Type B pancreatic cell (in vitro differentiated cells): ENCODE data around the gene SPON1. TPM values are rescaled to one million over a fixed set of nuclear protein-coding genes. Genes with fewer than 3 reads are reported as not detected.

Experiments used
- DNase-seq: peaks from one replicate; pipeline ENCODE4 v3.0.0; 2021; ENCODE audit warnings: mixed read lengths; ENCODE audit not compliant: unreplicated experiment; ENCODE audit errors: extremely low spot score
- H3K27ac Mint-ChIP-seq: 2 replicates; pipeline ENCODE4 v1.8.0; 2021; ENCODE audit warnings: mild to moderate bottlenecking, mixed read lengths
- H3K27me3 Mint-ChIP-seq: 2 replicates; pipeline ENCODE4 v1.8.0; 2021; ENCODE audit warnings: mixed read lengths
- H3K36me3 Mint-ChIP-seq: 2 replicates; pipeline ENCODE4 v1.8.0; 2021; ENCODE audit warnings: mixed read lengths
- H3K4me1 Mint-ChIP-seq: one replicate; pipeline ENCODE4 v1.8.0; 2021; ENCODE audit warnings: mixed read lengths; ENCODE audit not compliant: unreplicated experiment
- H3K4me3 Mint-ChIP-seq: 2 replicates; pipeline ENCODE4 v1.8.0; 2021; ENCODE audit warnings: mild to moderate bottlenecking, mixed read lengths
- H3K9me3 Mint-ChIP-seq: 2 replicates; pipeline ENCODE4 v1.8.0; 2021; ENCODE audit warnings: mixed read lengths
- total RNA-seq: library from RNA; stranded (reverse); gene quantifications from 2 replicates; pipeline ENCODE4 v1.2.1, GENCODE V29; 2021; ENCODE audit warnings: low replicate concordance
- TF ChIP-seq, protein P1 (sequence below): fragments of 200-600 bp; sonication (generic); conservative IDR thresholded peaks from 2 replicates; pipeline ENCODE4 v1.5.0; 2021; ENCODE audit warnings: antibody characterized with exemption, mild to moderate bottlenecking

The SPON1 gene
- total RNA-seq, 1 donor from 2014 or later, result 31.7 TPM

DNA sequence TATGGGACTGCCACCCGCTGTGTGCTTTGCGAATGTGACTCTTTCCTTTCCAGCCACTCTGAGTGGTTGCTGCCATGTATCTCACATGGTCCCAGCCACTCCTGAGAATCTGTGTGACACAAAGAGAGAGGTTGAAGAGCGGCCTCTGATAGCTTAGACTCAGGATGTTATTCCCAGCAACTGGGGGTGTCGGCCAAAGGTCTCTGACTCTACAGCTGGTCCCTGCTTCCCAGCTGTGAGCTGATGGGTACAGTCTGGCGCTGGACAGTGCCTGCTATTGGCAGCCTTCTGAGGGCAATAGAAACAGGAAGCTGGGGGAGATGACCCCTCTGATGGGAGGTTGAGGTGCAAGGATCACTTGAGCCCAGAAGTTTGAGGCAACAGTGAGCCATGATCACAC is 291.3 kb downstream of the SPON1 start:
- TF ChIP-seq, protein P1, sequence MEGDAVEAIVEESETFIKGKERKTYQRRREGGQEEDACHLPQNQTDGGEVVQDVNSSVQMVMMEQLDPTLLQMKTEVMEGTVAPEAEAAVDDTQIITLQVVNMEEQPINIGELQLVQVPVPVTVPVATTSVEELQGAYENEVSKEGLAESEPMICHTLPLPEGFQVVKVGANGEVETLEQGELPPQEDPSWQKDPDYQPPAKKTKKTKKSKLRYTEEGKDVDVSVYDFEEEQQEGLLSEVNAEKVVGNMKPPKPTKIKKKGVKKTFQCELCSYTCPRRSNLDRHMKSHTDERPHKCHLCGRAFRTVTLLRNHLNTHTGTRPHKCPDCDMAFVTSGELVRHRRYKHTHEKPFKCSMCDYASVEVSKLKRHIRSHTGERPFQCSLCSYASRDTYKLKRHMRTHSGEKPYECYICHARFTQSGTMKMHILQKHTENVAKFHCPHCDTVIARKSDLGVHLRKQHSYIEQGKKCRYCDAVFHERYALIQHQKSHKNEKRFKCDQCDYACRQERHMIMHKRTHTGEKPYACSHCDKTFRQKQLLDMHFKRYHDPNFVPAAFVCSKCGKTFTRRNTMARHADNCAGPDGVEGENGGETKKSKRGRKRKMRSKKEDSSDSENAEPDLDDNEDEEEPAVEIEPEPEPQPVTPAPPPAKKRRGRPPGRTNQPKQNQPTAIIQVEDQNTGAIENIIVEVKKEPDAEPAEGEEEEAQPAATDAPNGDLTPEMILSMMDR, result no peak
- H3K9me3 Mint-ChIP-seq, result no peaks in the 10 kb centered on the region
- peaks cover 20% of the 10 kb centered on the region for H3K27me3 Mint-ChIP-seq
- H3K36me3 Mint-ChIP-seq, result peaks cover 3% of the 10 kb centered on the region
- no peak overlapping the region for H3K27ac Mint-ChIP-seq
- peaks cover 12% of the 10 kb centered on the region for H3K4me1 Mint-ChIP-seq
- no peak overlapping the region for H3K4me3 Mint-ChIP-seq
- no peak for DNase-seq

DNA sequence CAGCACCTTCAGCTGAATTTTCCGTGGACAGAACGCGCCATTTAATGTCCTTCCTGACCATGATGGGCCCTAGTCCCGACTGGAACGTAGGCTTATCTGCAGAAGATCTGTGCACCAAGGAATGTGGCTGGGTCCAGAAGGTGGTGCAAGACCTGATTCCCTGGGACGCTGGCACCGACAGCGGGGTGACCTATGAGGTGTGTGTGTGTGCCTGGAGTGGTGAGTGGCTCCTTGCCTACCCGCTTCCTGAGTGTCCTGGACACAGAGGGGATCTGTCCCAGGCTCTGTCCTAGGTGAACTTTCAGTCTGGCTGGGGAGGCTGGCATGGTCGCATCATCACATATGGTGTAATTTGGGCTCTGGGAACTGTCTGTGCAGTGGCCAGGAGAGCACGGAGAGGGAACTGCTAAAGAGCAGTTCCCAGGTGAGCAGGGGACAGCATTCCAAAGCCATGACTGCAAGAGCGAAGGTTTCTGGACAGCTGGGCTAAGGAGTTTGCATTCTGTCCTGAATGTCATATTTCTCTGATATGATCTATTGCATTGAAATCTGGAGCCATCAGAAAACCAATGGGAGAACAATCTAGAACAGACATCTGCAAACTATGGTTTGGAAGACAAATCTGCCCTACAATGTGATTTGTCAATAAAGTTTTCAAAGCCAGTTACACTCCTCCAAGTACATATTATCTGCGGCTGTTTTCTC is 292.2 kb downstream of the SPON1 start:
- no peaks in the 10 kb centered on the region for H3K9me3 Mint-ChIP-seq
- no peak overlapping the region for H3K4me3 Mint-ChIP-seq
- DNase-seq, result no peak
- H3K27ac Mint-ChIP-seq, result no peak overlapping the region
- peaks cover 12% of the 10 kb centered on the region for H3K27me3 Mint-ChIP-seq
- peaks cover 3% of the 10 kb centered on the region for H3K36me3 Mint-ChIP-seq
- TF ChIP-seq, protein P1, result no peak
- H3K4me1 Mint-ChIP-seq, result peaks cover 6% of the 10 kb centered on the region

DNA sequence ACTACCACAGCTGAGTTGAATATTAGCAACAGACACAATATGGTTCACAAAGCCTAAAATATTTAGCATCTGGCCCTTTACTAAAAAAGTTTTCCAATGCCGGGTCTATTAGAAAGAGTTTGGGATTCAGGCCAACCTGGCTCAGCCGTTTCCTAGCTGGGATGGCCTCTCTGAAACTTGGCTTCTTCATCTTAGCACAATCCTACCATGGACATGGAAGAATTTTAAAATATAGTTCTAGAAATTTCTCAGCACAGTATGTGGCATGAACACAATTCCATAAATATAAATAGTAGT is 292.7 kb downstream of the SPON1 start:
- no peak overlapping the region for H3K27ac Mint-ChIP-seq
- H3K36me3 Mint-ChIP-seq, result peaks cover 3% of the 10 kb centered on the region
- peaks cover 12% of the 10 kb centered on the region for H3K27me3 Mint-ChIP-seq
- H3K9me3 Mint-ChIP-seq, result no peaks in the 10 kb centered on the region
- no peak overlapping the region for H3K4me3 Mint-ChIP-seq
- TF ChIP-seq, protein P1, result no peak
- DNase-seq, result no peak
- H3K4me1 Mint-ChIP-seq, result peaks cover 6% of the 10 kb centered on the region

DNA sequence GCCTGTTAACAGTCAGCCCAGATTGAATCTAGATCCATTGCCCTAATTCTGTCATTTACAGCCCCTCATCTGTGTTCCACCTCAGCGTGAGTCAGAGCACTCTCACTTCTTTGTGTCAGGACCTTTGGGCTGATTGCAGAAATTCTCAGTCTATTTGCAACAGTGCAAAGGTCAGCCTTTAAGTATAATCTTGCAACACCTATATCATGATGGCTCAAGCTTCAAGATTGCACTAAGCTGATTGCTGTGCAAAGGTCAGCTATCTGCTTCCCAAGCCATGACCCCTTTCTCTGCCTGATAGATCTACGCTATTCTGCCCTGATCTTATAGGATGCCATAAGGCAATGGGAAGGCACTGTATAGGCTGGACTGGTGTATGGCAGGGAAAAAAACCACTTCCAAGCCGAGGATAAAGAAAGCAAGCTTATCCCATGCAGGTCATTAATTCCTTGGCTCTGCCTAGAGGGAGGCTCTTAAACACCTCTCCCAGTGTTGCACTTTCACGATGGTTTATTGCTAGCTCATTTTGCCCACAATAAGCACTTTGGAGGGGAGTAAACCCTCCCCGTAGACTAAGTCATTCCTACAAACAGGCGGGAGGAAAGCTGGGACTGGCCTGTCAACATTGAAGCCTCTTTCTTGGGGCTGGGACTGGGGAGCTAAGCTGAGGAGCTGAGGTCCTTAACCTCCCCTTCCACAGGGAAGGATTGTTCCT is 295.9 kb downstream of the SPON1 start:
- H3K27ac Mint-ChIP-seq, result peak overlapping the region; percentile 21
- peaks cover 3% of the 10 kb centered on the region for H3K36me3 Mint-ChIP-seq
- TF ChIP-seq, protein P1, result no peak
- H3K4me3 Mint-ChIP-seq, result no peak overlapping the region
- no peak for DNase-seq
- H3K9me3 Mint-ChIP-seq, result no peaks in the 10 kb centered on the region
- H3K27me3 Mint-ChIP-seq, result peaks cover 6% of the 10 kb centered on the region
- peaks cover 6% of the 10 kb centered on the region for H3K4me1 Mint-ChIP-seq

DNA sequence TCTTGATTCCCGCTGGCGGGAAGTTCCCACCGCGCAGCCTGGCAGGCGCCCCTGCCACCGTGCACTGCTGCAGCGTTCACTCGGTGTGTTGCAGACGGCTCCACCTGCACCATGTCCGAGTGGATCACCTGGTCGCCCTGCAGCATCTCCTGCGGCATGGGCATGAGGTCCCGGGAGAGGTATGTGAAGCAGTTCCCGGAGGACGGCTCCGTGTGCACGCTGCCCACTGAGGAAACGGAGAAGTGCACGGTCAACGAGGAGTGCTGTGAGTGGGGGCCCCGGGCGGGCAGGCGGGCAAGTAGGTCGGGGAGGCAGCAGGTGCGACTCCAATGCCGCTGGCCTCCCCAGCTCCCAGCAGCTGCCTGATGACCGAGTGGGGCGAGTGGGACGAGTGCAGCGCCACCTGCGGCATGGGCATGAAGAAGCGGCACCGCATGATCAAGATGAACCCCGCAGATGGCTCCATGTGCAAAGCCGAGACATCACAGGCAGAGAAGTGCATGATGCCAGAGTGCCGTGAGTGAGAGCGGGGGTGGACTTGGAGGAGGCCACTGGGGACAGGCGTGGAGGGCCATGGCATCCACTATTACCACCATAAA is 296.8 kb downstream of the SPON1 start:
- H3K27ac Mint-ChIP-seq, result no peak overlapping the region
- H3K36me3 Mint-ChIP-seq, result peaks cover 3% of the 10 kb centered on the region
- H3K4me1 Mint-ChIP-seq, result peaks cover 6% of the 10 kb centered on the region
- peaks cover 6% of the 10 kb centered on the region for H3K27me3 Mint-ChIP-seq
- H3K4me3 Mint-ChIP-seq, result no peak overlapping the region
- no peak for DNase-seq
- H3K9me3 Mint-ChIP-seq, result no peaks in the 10 kb centered on the region
- TF ChIP-seq, protein P1, result no peak
